H1 (cell line): ENCODE measurements around the gene CLTCL1. TPM values are rescaled to one million over a fixed set of nuclear protein-coding genes. Genes with fewer than 3 reads are reported as not detected.

Experiments
- CTCF ChIA-PET: fragments of 300-600 bp; sonication (Branson Sonifier 250); formaldehyde crosslinking; loops from one replicate; lab custom pipeline; 2021; ENCODE audit not compliant: partially characterized antibody; lab: Charles Lee
- POLR2A ChIA-PET: fragments of 300-600 bp; sonication (Branson Sonifier 250); formaldehyde crosslinking; loops from one replicate; lab custom pipeline; 2021; ENCODE audit warnings: inconsistent platforms; ENCODE audit not compliant: partially characterized antibody; lab: Charles Lee
- DNase-seq, 2 experiments: peaks; one replicate each; pipeline versions ENCODE4 v3.0.0 to v3.0.0-alpha.2; 2010 to 2022; ENCODE audit warnings: low spot score in 2 of 2, low read depth in 1 of 2, mixed read lengths in 1 of 2
- FAIRE-seq: peaks from 2 replicates; lab custom pipeline; 2011; peaks lifted over from hg19 to GRCh38; lab: Jason Lieb, UNC
- H2AFZ ChIP-seq: 2 replicates; pipeline ENCODE4 v1.8.1; 2012; ENCODE audit warnings: low read length, inconsistent platforms
- H2AK5ac ChIP-seq: 2 replicates; pipeline ENCODE4 v1.6.1; 2013; ENCODE audit warnings: low read depth, low read length
- H2BK120ac ChIP-seq: replicated peaks from 2 replicates; pipeline ENCODE3; 2013; ENCODE audit warnings: low read depth, low read length, inconsistent platforms
- H2BK12ac ChIP-seq: 2 replicates; pipeline ENCODE4 v1.6.1; 2013; ENCODE audit warnings: low read depth, low read length
- H2BK15ac ChIP-seq: 2 replicates; pipeline ENCODE4 v1.6.1; 2013; ENCODE audit warnings: low read length
- H2BK20ac ChIP-seq: 2 replicates; pipeline ENCODE4 v1.6.1; 2013; ENCODE audit warnings: low read length
- H2BK5ac ChIP-seq: 2 replicates; pipeline ENCODE4 v1.6.1; 2013; ENCODE audit warnings: low read depth, low read length
- H3K14ac ChIP-seq: 2 replicates; pipeline ENCODE4 v1.6.1; 2013; ENCODE audit warnings: inconsistent platforms; ENCODE audit not compliant: insufficient read length
- H3K18ac ChIP-seq: 2 replicates; pipeline ENCODE4 v1.6.1; 2013; ENCODE audit warnings: low read length; ENCODE audit errors: extremely low read depth
- H3K23ac ChIP-seq: 2 replicates; pipeline ENCODE4 v1.6.1; 2013; ENCODE audit warnings: inconsistent platforms; ENCODE audit not compliant: insufficient read length
- H3K23me2 ChIP-seq: 2 replicates; pipeline ENCODE4 v1.6.1; 2013; ENCODE audit warnings: low read depth, low read length
- H3K27ac ChIP-seq: 2 replicates; pipeline ENCODE4 v1.6.1; 2011; ENCODE audit warnings: low read depth, low read length, inconsistent platforms
- H3K27me3 ChIP-seq, 4 experiments: replicated peaks in 1 of 4; 1 replicate in 1 of 4; 2 replicates in 3 of 4; pipeline versions ENCODE4 v1.6.1 to v1.8.1; 2011 to 2013; ENCODE audit warnings: low read length in 3 of 4, mild to moderate bottlenecking in 3 of 4, inconsistent platforms in 2 of 4, mixed read lengths in 2 of 4, moderate library complexity in 1 of 4; ENCODE audit not compliant: control insufficient read depth in 3 of 4, insufficient read depth in 3 of 4; ENCODE audit errors: extremely low read depth in 1 of 4
- H3K36me3 ChIP-seq, 4 experiments: 2 replicates each; pipeline versions ENCODE4 v1.6.1 to v1.8.1; 2011 to 2013; ENCODE audit warnings: mild to moderate bottlenecking in 4 of 4, low read length in 3 of 4, moderate library complexity in 2 of 4, control low read depth in 1 of 4, inconsistent platforms in 1 of 4; ENCODE audit not compliant: insufficient read depth in 4 of 4, control insufficient read depth in 2 of 4
- H3K4ac ChIP-seq: replicated peaks from 2 replicates; pipeline ENCODE3; 2013; ENCODE audit warnings: low read length, low read depth, mixed read lengths, inconsistent platforms; ENCODE audit not compliant: insufficient read length
- H3K4me1 ChIP-seq, 4 experiments: replicated peaks in 1 of 4; 1 replicate in 1 of 4; 2 replicates in 3 of 4; pipeline versions ENCODE4 v1.6.1 to v1.8.1; 2011 to 2013; ENCODE audit warnings: low read length in 3 of 4, inconsistent platforms in 2 of 4, mixed read lengths in 1 of 4; ENCODE audit not compliant: insufficient read depth in 4 of 4, control insufficient read depth in 3 of 4
- H3K4me2 ChIP-seq, 2 experiments: 2 replicates each; pipeline versions ENCODE4 v1.6.1 to v1.8.1; 2011 to 2013; ENCODE audit warnings: low read depth in 2 of 2, low read length in 2 of 2, control low read depth in 1 of 2, inconsistent platforms in 1 of 2, mild to moderate bottlenecking in 1 of 2; ENCODE audit not compliant: insufficient read depth in 1 of 2
- H3K4me3 ChIP-seq, 4 experiments: fragments of 200-600, 300-600 bp in 1 of 4; sonication (generic), shearing (Covaris generic), sonication (Bioruptor Twin) in 1 of 4; 2 replicates each; pipeline versions ENCODE4 v1.5.1 to v1.8.1; 2011 to 2016; ENCODE audit warnings: low read length in 4 of 4, low read depth in 3 of 4, control low read depth in 2 of 4, inconsistent platforms in 2 of 4, mild to moderate bottlenecking in 2 of 4, mixed read lengths in 1 of 4, moderate library complexity in 1 of 4; ENCODE audit not compliant: insufficient read depth in 2 of 4; ENCODE audit errors: extremely low read depth in 1 of 4
- H3K56ac ChIP-seq: replicated peaks from 2 replicates; pipeline ENCODE3; 2013; ENCODE audit warnings: low read depth, mild to moderate bottlenecking, mixed read lengths, low read length, inconsistent platforms; ENCODE audit not compliant: insufficient read length
- H3K79me1 ChIP-seq: 2 replicates; pipeline ENCODE4 v1.6.1; 2013; ENCODE audit warnings: low read depth, low read length, control low read depth
- H3K79me2 ChIP-seq, 2 experiments: 2 replicates each; pipeline versions ENCODE4 v1.6.1 to v1.8.1; 2012 to 2013; ENCODE audit warnings: low read length in 2 of 2, mild to moderate bottlenecking in 2 of 2, inconsistent platforms in 1 of 2; ENCODE audit not compliant: insufficient read depth in 2 of 2, control insufficient read depth in 1 of 2
- H3K9ac ChIP-seq, 4 experiments: replicated peaks in 1 of 4; 1 replicate in 1 of 4; 2 replicates in 3 of 4; pipeline versions ENCODE4 v1.6.1 to v1.8.1; 2011 to 2013; ENCODE audit warnings: low read depth in 3 of 4, low read length in 3 of 4, control low read depth in 2 of 4, mild to moderate bottlenecking in 2 of 4, moderate library complexity in 2 of 4, inconsistent platforms in 1 of 4; ENCODE audit errors: extremely low read depth in 1 of 4
- H3K9me3 ChIP-seq, 2 experiments: 2 replicates each; pipeline versions ENCODE4 v1.6.1 to v1.8.1; 2012 to 2013; ENCODE audit warnings: mild to moderate bottlenecking in 2 of 2, moderate library complexity in 2 of 2, control low read depth in 1 of 2, inconsistent platforms in 1 of 2, low read depth in 1 of 2, low read length in 1 of 2, mixed read lengths in 1 of 2; ENCODE audit not compliant: insufficient read depth in 2 of 2
- H4K20me1 ChIP-seq, 2 experiments: replicated peaks in 1 of 2; 2 replicates each; pipeline versions ENCODE3 to v1.8.1; 2011 to 2013; ENCODE audit warnings: inconsistent platforms in 2 of 2, low read length in 2 of 2, mild to moderate bottlenecking in 1 of 2; ENCODE audit not compliant: insufficient read depth in 2 of 2, control insufficient read depth in 1 of 2
- H4K5ac ChIP-seq: 2 replicates; pipeline ENCODE4 v1.6.1; 2013; ENCODE audit warnings: low read length, low read depth, mixed read lengths, inconsistent platforms; ENCODE audit not compliant: insufficient read length
- H4K8ac ChIP-seq: 2 replicates; pipeline ENCODE4 v1.8.0; 2013; ENCODE audit warnings: mild to moderate bottlenecking, moderate library complexity, low read length, inconsistent platforms; ENCODE audit not compliant: insufficient read depth; ENCODE audit errors: extremely low read depth
- H4K91ac ChIP-seq: replicated peaks from 2 replicates; pipeline ENCODE3; 2013; ENCODE audit warnings: low read length, mixed read lengths, inconsistent platforms; ENCODE audit not compliant: insufficient read length
- ATF3 ChIP-seq: IDR thresholded peaks from 2 replicates; pipeline ENCODE4 v1.6.1; 2011; ENCODE audit warnings: low read depth, mild to moderate bottlenecking, low read length; ENCODE audit not compliant: insufficient read depth
- BRCA1 ChIP-seq: IDR thresholded peaks from 2 replicates; pipeline ENCODE4 v1.6.1; 2012; ENCODE audit warnings: low read depth, low read length, improper control_type of control experiment
- CHD2 ChIP-seq: IDR thresholded peaks from 2 replicates; pipeline ENCODE4 v1.6.1; 2012; ENCODE audit warnings: low read length, improper control_type of control experiment
- CTBP2 ChIP-seq: IDR thresholded peaks from 2 replicates; pipeline ENCODE4 v1.7.0; 2011; ENCODE audit warnings: borderline replicate concordance, mild to moderate bottlenecking, moderate library complexity, mixed read lengths, low read length; ENCODE audit not compliant: insufficient read depth, insufficient read length
- FOSL1 ChIP-seq: IDR thresholded peaks from 2 replicates; pipeline ENCODE4 v1.6.1; 2011; ENCODE audit warnings: mild to moderate bottlenecking, low read depth, low read length, moderate library complexity; ENCODE audit not compliant: insufficient read depth
- GABPA ChIP-seq: IDR thresholded peaks from 2 replicates; pipeline ENCODE4 v1.6.1; 2011; ENCODE audit warnings: mild to moderate bottlenecking, low read length, moderate library complexity, borderline replicate concordance; ENCODE audit not compliant: insufficient read depth
- MAX ChIP-seq: IDR thresholded peaks from 2 replicates; pipeline ENCODE4 v1.6.1; 2012; ENCODE audit warnings: inconsistent platforms
- PHF8 ChIP-seq: fragments of 200-600 bp; sonication (generic); conservative IDR thresholded peaks from 2 replicates; pipeline ENCODE4 v1.7.1; 2012; ENCODE audit warnings: low read depth, mild to moderate bottlenecking, inconsistent platforms, low read length, moderate library complexity
- SUZ12 ChIP-seq: fragments of 200-600 bp; sonication (generic); IDR thresholded peaks from 2 replicates; pipeline ENCODE4 v1.6.1; 2012; ENCODE audit warnings: mild to moderate bottlenecking, inconsistent platforms, low read length, moderate library complexity, mixed read lengths
- USF2 ChIP-seq: IDR thresholded peaks from 2 replicates; pipeline ENCODE4 v1.6.1; 2011; ENCODE audit warnings: low read length, improper control_type of control experiment
- WGBS, 2 experiments: shearing (Covaris generic) in 1 of 2; methylation state at CpG; one replicate each; pipeline versions ENCODE4 v1.1.6 to v1.1.7; 2013 to 2015; ENCODE audit warnings: low lambda C conversion rate in 2 of 2, mixed read lengths in 2 of 2, inconsistent platforms in 1 of 2, low coverage in 1 of 2, missing lambda C conversion rate in 1 of 2; ENCODE audit not compliant: insufficient replicate concordance in 2 of 2, insufficient coverage in 1 of 2, insufficient read length in 1 of 2; ENCODE audit errors: extremely low coverage in 1 of 2, missing lambda C conversion rate in 1 of 2; 5-methylcytosine and 5-hydroxymethylcytosine counted together
- polyA plus RNA-seq, 7 experiments: library from polyadenylated mRNA; depleted of rRNA in 3 of 7; stranded (reverse) in 5 of 7; unstranded in 2 of 7; fragments of >200 nt in 5 of 7; fragments of 200-250 nt in 2 of 7; gene quantifications; 1 replicate in 5 of 7; 2 replicates in 1 of 7; 4 replicates in 1 of 7; pipeline versions ENCODE4 v1.2.1 to v1.2.3, GENCODE V29; 2011 to 2013; ENCODE audit warnings: missing spikeins in 2 of 7, mixed read lengths in 2 of 7
- total RNA-seq: library from RNA; stranded (reverse); fragmentation: NEBNext Ultra II Directional; extraction: Animal tissue kit (Norgen Biotek cat#: 25700); gene quantifications from 2 replicates; pipeline ENCODE4 v1.2.1, GENCODE V29; 2021

Gene CLTCL1
- total and polyA plus RNA-seq, 2 of the 8 experiments (the other 6 are each of a cell fraction or from before 2014, with no cell fraction given): 12.4 to 17.0 TPM

- Histone ChIP-seq H3K9ac (no peak overlapping the region), H2BK120ac (no peak overlapping the region), H3K79me2 (no peaks in the 10 kb centered on the region), H3K27me3 (peaks cover 9 to 29% (median 23%) of the 10 kb centered on the region in 4 experiments), H3K56ac (no peak overlapping the region), H4K5ac (no peak overlapping the region), H2BK12ac (no peak overlapping the region), H3K23ac (no peak overlapping the region), H4K8ac (no peak overlapping the region), H3K9me3 (no peaks in the 10 kb centered on the region), H3K4ac (no peak overlapping the region), H3K4me1 (peaks cover 0 to 4% (median 2%) of the 10 kb centered on the region in 4 experiments; a peak in 4 of 7 replicates), H4K20me1 (no peaks in the 10 kb centered on the region), H2BK20ac (no peak overlapping the region), H2BK5ac (no peak overlapping the region), H3K18ac (no peak overlapping the region), H3K36me3 (no peaks in the 10 kb centered on the region), H2AK5ac (no peak overlapping the region), H4K91ac (no peak overlapping the region), H3K4me3 (no peak overlapping the region), H2AFZ (no peak overlapping the region), H3K27ac (no peak overlapping the region), H2BK15ac (no peak overlapping the region), H3K14ac (no peak overlapping the region), H3K23me2 (no peaks in the 10 kb centered on the region; the same call in 1 of the 2 replicates), H3K4me2 (no peak overlapping the region), H3K79me1 (no peaks in the 10 kb centered on the region)
- POLR2A ChIA-PET: no interaction called here
- no peak for FAIRE-seq
- CTCF ChIA-PET: no interaction called here
- DNase-seq: no peak
- TF ChIP-seq SUZ12 (no peak), MAX (no peak), BRCA1 (no peak), CHD2 (no peak), GABPA (no peak), USF2 (no peak), ATF3 (no peak), CTBP2 (no peak), PHF8 (no peak), FOSL1 (no peak)
- 92% methylated on average over 6 of the region's 6 CpGs; no CpG with 5 or more reads in 1 of the 2 experiments for WGBS, 2 experiments
These were observed 127.1 kb downstream of the CLTCL1 start for GRCh38 chr22:19164425-19164824.
